CD4-positive, alpha-beta T cell treated with Interleukin-17A for 4 hours (primary cell): Measurements from ENCODE around the gene CMBL.
A peak's percentile ranks its signal among the peaks of the same experiment; 100 is the strongest.
"Not testable (repeated sequence)": the region's sequence is repeated elsewhere in the genome, so short reads cannot be mapped to it uniquely, and the experiment has no call there.

Experiments used
- DNase-seq: peaks from one replicate; pipeline ENCODE4 v3.0.0-alpha.2; 2020; ENCODE audit warnings: mixed read lengths

CMBL gene

GRCh38 chr5:10333154-10334006 lies 25.7 kb upstream of the CMBL start:
- peak; percentile 8 for DNase-seq

- DNase-seq = no peak
These were observed 24.6 kb upstream of the CMBL start for GRCh38 chr5:10332301-10332700.

GRCh38 chr5:10331341-10331796 lies 23.7 kb upstream of the CMBL start:
- DNase-seq = no peak

- no peak for DNase-seq
These were observed 23.0 kb upstream of the CMBL start for GRCh38 chr5:10330511-10331230.

- DNase-seq = no peak
These were observed 22.2 kb upstream of the CMBL start for GRCh38 chr5:10329820-10330481.

GRCh38 chr5:10329446-10329819 lies 21.7 kb upstream of the CMBL start:
- no peak for DNase-seq

- DNase-seq = no peak
These were observed 20.6 kb upstream of the CMBL start for GRCh38 chr5:10328323-10328722.

GRCh38 chr5:10324518-10325370 lies 17.0 kb upstream of the CMBL start:
- DNase-seq = no peak

- DNase-seq = no peak
These were observed 16.1 kb upstream of the CMBL start for GRCh38 chr5:10323588-10324488.

GRCh38 chr5:10321882-10322281 lies 14.2 kb upstream of the CMBL start:
- DNase-seq = no peak

GRCh38 chr5:10320793-10321192 lies 13.1 kb upstream of the CMBL start:
- no peak for DNase-seq

- DNase-seq = no peak
These were observed 11.6 kb upstream of the CMBL start for GRCh38 chr5:10319202-10319851.

GRCh38 chr5:10317825-10318682 lies 10.4 kb upstream of the CMBL start:
- no peak for DNase-seq

- DNase-seq = no peak
These were observed 8.3 kb upstream of the CMBL start for GRCh38 chr5:10315824-10316509.

GRCh38 chr5:10315201-10315600 lies 7.5 kb upstream of the CMBL start:
- DNase-seq = no peak

GRCh38 chr5:10311595-10312425 lies 4.1 kb upstream of the CMBL start:
- no peak for DNase-seq

- DNase-seq = not testable (repeated sequence)
These were observed 3.3 kb upstream of the CMBL start for GRCh38 chr5:10310835-10311570.
